22Rv1 (cell line): ENCODE data around the gene DACH1.
"Not testable (repeated sequence)": the region's sequence is repeated elsewhere in the genome, so short reads cannot be mapped to it uniquely, and the experiment has no call there.

Experiments
- H3K27ac ChIP-seq: fragments of 450-650 bp; 2 replicates; pipeline ENCODE4 v1.5.1; 2017
- ZFX ChIP-seq: fragments of 450-650 bp; IDR thresholded peaks from 2 replicates; pipeline ENCODE4 v1.6.1; 2017; ENCODE audit warnings: antibody characterized with exemption, borderline replicate concordance
- TF ChIP-seq, protein P1 (sequence below): fragments of 450-650 bp; IDR thresholded peaks from 2 replicates; pipeline ENCODE4 v1.5.1; 2017; ENCODE audit warnings: mild to moderate bottlenecking

DACH1 gene

GRCh38 chr13:71842003-71842402 lies 25.0 kb downstream of the DACH1 start:
- TF ChIP-seq, protein P1, sequence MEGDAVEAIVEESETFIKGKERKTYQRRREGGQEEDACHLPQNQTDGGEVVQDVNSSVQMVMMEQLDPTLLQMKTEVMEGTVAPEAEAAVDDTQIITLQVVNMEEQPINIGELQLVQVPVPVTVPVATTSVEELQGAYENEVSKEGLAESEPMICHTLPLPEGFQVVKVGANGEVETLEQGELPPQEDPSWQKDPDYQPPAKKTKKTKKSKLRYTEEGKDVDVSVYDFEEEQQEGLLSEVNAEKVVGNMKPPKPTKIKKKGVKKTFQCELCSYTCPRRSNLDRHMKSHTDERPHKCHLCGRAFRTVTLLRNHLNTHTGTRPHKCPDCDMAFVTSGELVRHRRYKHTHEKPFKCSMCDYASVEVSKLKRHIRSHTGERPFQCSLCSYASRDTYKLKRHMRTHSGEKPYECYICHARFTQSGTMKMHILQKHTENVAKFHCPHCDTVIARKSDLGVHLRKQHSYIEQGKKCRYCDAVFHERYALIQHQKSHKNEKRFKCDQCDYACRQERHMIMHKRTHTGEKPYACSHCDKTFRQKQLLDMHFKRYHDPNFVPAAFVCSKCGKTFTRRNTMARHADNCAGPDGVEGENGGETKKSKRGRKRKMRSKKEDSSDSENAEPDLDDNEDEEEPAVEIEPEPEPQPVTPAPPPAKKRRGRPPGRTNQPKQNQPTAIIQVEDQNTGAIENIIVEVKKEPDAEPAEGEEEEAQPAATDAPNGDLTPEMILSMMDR: no peak
- TF ChIP-seq ZFX: no peak
- H3K27ac ChIP-seq: no peak overlapping the region

GRCh38 chr13:71838842-71839241 lies 28.2 kb downstream of the DACH1 start:
- no peak overlapping the region for H3K27ac ChIP-seq
- TF ChIP-seq, protein P1: no peak
- no peak for TF ChIP-seq ZFX

DNA sequence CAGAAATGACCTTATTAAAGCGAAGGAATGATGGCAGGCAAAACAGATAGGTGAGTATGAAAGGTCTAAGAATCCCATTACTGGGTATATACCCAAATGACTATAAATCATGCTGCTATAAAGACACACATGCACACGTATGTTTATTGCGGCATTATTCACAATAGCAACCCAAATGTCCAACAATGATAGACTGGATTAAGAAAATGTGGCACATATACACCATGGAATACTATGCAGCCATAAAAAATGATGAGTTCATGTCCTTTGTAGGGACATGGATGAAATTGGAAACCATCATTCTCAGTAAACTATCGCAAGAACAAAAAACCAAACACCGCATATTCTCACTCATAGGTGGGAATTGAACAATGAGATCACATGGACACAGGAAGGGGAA lies 29.4 kb downstream of the DACH1 start:
- not testable (repeated sequence) for H3K27ac ChIP-seq

DNA sequence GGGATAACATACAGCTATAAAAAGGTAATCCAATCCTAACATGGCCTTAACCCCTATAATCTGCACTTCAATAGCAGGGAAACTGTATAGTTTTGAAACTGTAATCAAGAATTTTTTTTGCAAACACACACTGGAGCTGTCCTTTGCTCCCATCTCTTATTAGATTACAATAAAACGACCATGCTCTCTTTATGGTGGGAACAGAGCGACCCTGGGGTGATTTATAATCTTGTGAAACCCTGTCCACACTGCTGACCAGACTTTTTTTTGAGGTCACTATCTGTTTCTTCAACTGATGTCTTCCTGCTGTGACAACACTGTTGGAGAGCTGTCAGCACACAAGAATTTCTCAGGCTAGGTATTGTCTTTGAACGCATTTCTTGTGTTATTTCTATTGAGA lies 35.3 kb downstream of the DACH1 start:
- TF ChIP-seq ZFX: no peak
- TF ChIP-seq, protein P1: no peak
- no peak overlapping the region for H3K27ac ChIP-seq

DNA sequence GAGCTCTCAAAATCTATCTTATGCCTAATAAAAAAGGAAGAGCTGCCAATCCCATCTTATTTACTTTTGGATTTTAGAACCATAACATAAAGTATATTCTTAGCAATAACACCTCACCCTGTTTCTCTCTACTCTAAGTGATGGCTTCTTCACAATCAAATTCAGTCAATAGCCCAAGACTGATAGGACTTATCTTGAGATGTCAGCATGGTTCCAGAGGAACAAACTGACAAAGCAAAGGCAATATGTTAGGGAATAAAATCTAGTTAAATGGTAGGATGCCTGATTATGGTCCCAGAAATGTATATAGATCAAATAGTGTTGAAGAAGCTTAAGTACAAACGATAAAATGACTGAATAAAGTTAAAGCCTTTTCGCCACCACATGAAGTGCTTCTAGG lies 36.3 kb downstream of the DACH1 start:
- H3K27ac ChIP-seq: no peak overlapping the region
- no peak for TF ChIP-seq ZFX

DNA sequence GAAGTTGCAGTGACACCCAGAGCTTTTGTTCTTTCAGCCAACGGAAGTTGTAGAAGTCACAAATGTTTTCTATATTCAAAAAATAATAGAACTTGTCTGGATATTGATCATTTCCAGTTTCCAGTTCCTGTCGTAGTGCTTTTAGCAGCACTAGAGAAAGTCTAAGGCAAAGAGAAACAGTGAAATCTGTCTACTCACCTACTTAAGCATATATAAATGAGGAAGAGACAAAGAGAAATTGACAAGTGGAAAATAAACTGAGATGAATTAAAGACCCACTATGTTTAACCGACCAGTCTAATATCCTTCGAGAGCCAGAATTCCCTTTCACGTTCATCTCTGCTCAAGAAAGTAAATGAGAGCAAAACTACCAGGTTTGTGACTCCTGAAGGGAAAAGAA lies 36.7 kb downstream of the DACH1 start:
- H3K27ac ChIP-seq: no peak overlapping the region
- TF ChIP-seq, protein P1: no peak
- TF ChIP-seq ZFX: no peak

DNA sequence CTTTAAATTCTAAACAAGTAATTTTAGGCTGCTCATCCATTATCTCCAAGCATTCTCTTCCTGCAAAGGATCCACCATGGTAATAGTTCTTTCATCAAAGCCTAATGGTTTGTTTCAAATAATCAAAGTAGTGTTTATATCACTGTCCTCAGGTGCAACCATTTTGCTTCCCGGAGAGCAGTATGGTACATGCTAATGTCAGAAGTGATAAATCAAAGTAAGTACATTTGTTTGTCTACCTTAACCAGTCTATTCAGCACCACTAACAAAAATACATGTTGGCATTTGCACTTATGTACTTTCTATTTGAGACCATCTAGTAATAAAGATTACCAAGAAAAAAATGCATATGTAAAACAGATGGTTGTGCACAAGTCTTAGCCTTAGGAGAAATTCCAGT lies 37.5 kb downstream of the DACH1 start:
- H3K27ac ChIP-seq: no peak overlapping the region
- TF ChIP-seq, protein P1: no peak
- TF ChIP-seq ZFX: no peak

DNA sequence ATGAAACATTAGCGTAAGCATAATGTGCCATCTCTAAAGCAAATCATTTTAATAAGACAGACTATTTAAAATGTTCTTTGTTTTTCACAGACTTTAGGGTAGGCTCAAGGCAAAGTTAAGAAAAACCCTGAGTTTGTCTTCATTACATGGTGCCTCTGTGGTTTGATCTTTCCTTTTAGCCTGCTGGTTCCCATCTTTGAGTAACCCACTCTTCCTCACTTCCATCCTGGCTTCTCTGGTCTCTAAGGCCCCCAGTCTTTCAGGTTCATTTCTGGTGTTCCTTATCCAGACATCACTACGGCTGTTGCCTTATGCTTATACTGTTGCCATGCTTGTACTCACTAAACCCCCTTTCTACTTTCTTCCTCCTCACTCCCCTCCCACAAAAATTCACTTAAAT lies 38.4 kb downstream of the DACH1 start:
- no peak overlapping the region for H3K27ac ChIP-seq
- TF ChIP-seq, protein P1: no peak
- no peak for TF ChIP-seq ZFX
